HCT116 (cell line): ENCODE results near the gene P2RY14.

Source experiments
- CTCF ChIP-seq, 3 experiments: fragments of 200-600 bp in 1 of 3; sonication (generic) in 1 of 3; IDR thresholded peaks in 2 of 3; conservative IDR thresholded peaks in 1 of 3; 2 replicates each; pipeline ENCODE4 v1.5.1; 2012 to 2017; ENCODE audit warnings: low read depth in 2 of 3, low read length in 2 of 3, antibody characterized with exemption in 1 of 3, borderline replicate concordance in 1 of 3, control low read depth in 1 of 3, mild to moderate bottlenecking in 1 of 3, mixed read lengths in 1 of 3, mixed run types in 1 of 3, moderate library complexity in 1 of 3; ENCODE audit not compliant: insufficient read depth in 1 of 3
- JUND ChIP-seq: IDR thresholded peaks from 2 replicates; pipeline ENCODE4 v1.6.1; 2012
- POLR2A ChIP-seq: IDR thresholded peaks from 2 replicates; pipeline ENCODE4 v1.7.0; 2011; ENCODE audit warnings: borderline replicate concordance; ENCODE audit not compliant: insufficient read depth, insufficient read length; ENCODE audit errors: extremely low read depth
- POLR2AphosphoS5 ChIP-seq: IDR thresholded peaks from 2 replicates; pipeline ENCODE4 v1.6.1; 2011; ENCODE audit warnings: mild to moderate bottlenecking, low read depth, low read length, moderate library complexity
- RAD21 ChIP-seq: IDR thresholded peaks from 2 replicates; pipeline ENCODE4 v1.6.1; 2012; ENCODE audit warnings: low read depth, mild to moderate bottlenecking
- ZNF274 ChIP-seq: fragments of 200-500 bp; sonication (Bioruptor generic); IDR thresholded peaks from 2 replicates; pipeline ENCODE4 v1.6.1; 2014; ENCODE audit warnings: mild to moderate bottlenecking, low read depth, low read length, inconsistent platforms

- TF ChIP-seq POLR2AphosphoS5: no peak
- no peak for TF ChIP-seq CTCF (IDR thresholded peaks at IDR 0.05 in 2 of 3, conservative IDR thresholded peaks at IDR 0.05 in 1 of 3; ENCODE audit: borderline replicate concordance in 1 of 3, insufficient read depth in 1 of 3, low read depth in 2 of 3, low read length in 2 of 3)
- no peak for TF ChIP-seq RAD21
- TF ChIP-seq ZNF274: no peak
- TF ChIP-seq POLR2A: no peak
- no peak for TF ChIP-seq JUND
Observed at GRCh38 chr3:151197981-151198767, 80.2 kb downstream of the P2RY14 start.
